HG03045 (cell line): ENCODE measurements around the gene NECTIN2.

Experiments used
- ATAC-seq: cut with Tn5 transposase; IDR thresholded peaks from one replicate; pipeline ENCODE4 v1.9.1; 2021; ENCODE audit warnings: mild to moderate bottlenecking, moderate library complexity; ENCODE audit not compliant: unreplicated experiment

NECTIN2 gene

GRCh38 chr19:44845612-44846454, at the start of gene NECTIN2:
Gene NECTIN2 (plus strand): TSS chr19:44846297. CDS start chr19:44846526, 229 bp downstream.
- no peak for ATAC-seq

DNA sequence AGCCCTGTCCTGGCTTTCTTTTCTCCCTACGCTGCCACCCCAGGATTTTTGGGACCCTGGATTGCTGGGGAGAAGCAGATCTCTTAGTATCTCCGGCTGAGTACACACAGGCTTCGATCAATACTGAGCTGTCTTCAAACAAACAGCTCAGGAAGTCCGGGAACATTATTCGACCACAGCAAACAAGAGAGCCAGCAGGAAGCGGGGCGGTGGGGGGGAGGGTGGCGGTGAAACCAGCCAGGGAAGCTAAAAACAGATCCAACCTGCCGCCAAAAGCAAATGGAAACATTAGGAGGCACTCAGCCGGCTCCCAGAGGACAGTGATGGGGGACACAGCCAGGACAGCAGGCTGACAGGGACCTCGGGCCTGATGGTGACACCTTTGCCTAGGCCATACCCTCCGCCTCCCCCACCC, 49.4 kb upstream of the NECTIN2 start:
- no peak for ATAC-seq

GRCh38 chr19:44799627-44800346, 46.3 kb upstream of the NECTIN2 start:
- no peak for ATAC-seq

DNA sequence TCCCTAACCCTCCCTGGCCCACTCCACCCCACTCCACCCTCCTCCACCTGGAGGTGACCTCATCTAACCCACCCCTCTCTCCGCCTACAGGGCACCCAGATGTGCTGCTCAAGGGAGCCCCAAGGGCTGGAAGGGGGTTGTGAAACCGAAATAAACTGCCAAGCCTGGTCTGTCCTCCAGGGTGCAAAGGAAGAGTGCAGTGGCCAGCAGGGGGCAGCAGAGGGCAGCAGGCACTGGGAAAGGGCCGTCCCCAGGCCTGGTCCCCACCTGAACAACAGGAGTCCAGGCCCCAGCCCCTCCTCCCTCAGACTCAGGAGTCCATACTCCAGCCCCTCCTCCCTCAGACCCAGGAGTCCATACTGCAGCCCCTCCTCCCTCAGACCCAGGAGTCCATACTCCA, 45.6 kb upstream of the NECTIN2 start:
- ATAC-seq: no peak

GRCh38 chr19:44803442-44804428, 42.4 kb upstream of the NECTIN2 start:
- no peak for ATAC-seq

GRCh38 chr19:44806291-44806690, 39.8 kb upstream of the NECTIN2 start:
- no peak for ATAC-seq

DNA sequence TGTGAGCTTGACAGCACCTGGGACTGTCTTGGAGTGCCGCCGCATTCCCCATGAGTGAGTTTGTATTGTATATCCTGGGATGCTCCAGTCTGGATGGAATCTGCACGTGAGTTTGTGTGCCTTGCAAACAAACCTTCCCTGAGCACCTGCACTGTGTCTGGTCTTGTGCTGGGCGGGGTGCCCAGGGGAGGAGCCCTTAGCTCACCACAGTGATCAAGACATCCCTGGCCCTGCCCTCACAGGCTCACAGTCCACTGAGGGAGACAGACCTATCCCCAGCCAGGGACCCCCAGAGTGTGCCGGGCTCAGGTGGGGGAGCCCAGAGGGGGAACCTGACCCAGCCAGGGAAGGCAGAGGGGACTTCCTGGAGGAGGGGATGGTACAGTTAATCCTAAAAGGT, 38.9 kb upstream of the NECTIN2 start:
- ATAC-seq: no peak

DNA sequence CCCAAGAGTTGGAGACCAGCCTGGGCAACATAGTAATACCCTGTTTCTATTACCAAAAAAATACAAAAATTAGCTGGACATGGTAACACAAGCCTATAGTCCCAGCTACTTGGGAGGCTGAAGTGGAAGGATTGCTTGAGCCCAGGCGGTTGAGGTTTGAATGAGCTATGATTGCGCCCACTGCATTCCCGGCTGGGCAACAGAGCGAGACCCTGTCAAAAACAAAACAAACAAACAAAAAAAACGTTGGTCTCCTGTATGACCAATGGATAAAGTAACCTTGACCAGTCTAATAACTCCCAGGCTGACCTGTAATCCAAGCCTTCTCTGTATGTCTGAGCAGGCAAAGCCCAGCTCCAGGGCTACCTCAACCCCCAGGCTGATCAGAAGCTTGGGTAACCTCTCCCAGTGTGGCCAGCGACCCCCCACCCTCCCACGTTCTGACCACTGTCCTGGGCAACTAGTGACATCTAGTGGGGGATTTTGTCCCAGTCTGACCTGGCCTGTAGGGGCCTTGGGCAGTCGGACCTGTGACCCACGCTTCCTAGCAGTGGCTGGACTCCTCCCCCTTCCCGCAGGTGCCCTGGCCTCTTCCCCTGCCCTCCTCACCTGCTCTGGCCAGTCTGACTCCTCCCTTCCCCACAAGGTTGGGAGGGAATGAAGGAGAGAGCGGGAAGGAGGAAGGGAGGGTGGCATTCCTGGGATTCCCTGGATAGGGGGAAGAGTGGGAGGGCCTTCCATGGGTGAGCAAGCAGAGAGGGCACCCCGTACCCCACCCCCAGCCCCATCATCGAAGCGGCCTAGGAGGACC, 38.2 kb upstream of the NECTIN2 start:
- no peak for ATAC-seq

GRCh38 chr19:44808463-44809371, 37.4 kb upstream of the NECTIN2 start, which contains the start of gene BCAM:
Gene BCAM (plus strand): TSS chr19:44809103. CDS start chr19:44809125, 22 bp downstream.
- ATAC-seq: no peak

GRCh38 chr19:44809577-44810233, 36.4 kb upstream of the NECTIN2 start:
- no peak for ATAC-seq

DNA sequence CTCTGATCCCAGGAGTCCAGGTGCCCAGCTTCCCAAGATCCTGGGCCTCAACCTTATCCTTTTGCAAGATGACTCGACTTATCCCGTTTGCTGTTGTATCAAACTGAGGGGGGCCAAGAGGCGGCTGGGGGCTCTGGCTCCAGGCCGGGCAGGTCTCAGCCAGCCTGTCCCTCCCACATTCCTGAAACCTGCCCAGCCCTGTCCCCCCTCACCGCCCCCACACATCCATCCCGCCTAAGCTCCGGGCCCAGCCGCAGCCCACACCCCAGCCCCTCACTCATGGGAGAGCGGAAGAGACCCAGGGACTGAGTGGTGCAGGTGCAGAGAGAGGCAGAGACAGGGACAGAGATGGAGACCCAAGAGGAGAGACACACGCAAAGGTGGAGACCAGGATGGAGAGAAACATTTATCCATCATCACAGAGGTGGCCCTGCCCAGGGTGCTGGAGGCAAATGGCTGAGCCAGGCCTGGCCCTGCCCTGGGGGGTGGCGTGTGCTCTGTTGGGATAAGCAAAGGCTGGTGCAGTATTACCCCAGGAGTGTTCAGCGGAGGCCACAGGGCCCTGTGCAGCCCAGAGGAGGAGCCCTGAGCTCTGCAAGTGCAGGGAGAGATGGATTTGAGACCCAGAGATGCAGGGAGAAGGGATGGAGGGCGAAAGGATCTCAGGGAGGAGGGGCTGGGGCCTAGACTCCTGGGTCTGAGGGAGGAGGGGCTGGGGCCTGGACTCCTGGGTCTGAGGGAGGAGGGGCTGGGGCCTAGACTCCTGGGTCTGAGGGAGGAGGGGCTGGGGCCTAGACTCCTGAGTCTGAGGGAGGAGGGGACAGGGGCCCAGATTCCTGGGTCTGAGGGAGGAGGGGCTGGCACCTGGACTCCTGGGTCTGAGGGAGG, 35.6 kb upstream of the NECTIN2 start:
- no peak for ATAC-seq

DNA sequence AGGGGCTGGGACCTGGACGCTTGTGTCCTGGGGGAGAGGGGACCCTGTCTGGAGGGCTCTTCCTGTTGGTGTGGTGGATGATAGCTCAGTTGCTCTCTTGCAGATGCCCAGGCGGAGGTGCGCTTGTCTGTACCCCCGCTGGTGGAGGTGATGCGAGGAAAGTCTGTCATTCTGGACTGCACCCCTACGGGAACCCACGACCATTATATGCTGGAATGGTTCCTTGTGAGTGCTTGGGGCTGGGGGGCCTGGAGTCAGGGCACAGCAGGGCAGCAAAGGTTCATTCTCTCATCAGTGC, 35.0 kb upstream of the NECTIN2 start:
- no peak for ATAC-seq

GRCh38 chr19:44812142-44812718, 33.9 kb upstream of the NECTIN2 start:
- ATAC-seq: no peak

DNA sequence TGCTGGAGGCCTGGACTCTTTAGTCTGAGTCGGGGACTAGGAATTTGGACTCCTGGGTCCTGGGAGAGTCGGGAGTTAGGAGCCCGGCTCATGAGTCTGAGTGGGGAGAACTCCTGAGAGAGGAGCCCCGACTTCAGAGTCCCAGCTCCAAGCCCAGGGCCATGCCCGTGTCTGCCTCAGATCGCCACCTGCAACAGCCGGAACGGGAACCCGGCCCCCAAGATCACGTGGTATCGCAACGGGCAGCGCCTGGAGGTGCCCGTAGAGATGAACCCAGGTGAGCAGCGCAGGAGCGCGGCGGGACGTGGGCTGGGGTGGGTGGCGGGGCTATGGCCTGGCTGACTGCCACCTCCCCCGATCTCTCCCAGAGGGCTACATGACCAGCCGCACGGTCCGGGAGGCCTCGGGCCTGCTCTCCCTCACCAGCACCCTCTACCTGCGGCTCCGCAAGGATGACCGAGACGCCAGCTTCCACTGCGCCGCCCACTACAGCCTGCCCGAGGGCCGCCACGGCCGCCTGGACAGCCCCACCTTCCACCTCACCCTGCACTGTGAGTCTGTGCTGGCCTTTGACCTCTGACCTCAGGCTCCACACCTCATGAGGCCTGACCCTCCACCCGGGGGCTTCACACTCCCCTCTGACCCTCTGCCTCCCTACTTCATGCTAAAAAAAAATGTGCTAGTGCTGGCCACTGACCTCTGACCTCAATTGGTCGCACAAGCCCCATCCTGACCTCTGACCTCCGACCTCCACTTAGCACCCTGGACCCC, 32.8 kb upstream of the NECTIN2 start:
- no peak for ATAC-seq

DNA sequence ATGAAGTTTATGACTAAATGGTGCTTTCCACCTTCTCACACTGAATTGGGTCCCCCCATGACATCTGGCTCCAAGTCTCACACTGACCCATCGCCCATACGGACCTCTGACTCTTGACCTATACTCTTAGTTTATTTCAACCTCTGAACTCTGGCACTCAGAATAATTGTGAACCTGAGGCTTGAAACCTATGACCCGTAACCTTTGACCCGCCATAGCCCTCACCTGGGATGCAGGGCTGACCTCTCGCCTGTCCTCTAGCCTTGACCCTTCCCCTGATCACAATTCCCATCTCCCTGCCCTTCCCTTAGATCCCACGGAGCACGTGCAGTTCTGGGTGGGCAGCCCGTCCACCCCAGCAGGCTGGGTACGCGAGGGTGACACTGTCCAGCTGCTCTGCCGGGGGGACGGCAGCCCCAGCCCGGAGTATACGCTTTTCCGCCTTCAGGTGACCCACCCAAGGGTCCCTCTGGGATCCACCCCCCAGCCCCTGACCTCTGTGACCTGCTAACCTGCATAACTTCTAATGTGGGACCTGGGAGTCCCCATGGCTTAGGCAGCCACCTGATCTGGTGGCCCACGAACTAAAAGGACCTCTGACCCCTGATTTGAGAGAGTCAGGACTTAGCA, 32.1 kb upstream of the NECTIN2 start:
- ATAC-seq: no peak

GRCh38 chr19:44814517-44814916, 31.6 kb upstream of the NECTIN2 start:
- no peak for ATAC-seq
